Neural progenitor cell (in vitro differentiated cells): ENCODE data around the gene GATD1. TPM values are rescaled to one million over a fixed set of nuclear protein-coding genes. Genes with fewer than 3 reads are reported as not detected.

ENCODE experiments used
- DNase-seq: peaks from one replicate; pipeline ENCODE4 v3.0.0-alpha.2; 2016; ENCODE audit warnings: low spot score
- H2AFZ ChIP-seq: fragments of 200-600 bp; sonication (generic); replicated peaks from 2 replicates; pipeline ENCODE4 v1.6.1; 2016; ENCODE audit warnings: antibody characterized with exemption
- H3F3A ChIP-seq: fragments of 200-600 bp; sonication (generic); 2 replicates; pipeline ENCODE4 v1.6.1; 2016; ENCODE audit warnings: antibody characterized with exemption, low read depth
- H3K27ac ChIP-seq: fragments of 200-600 bp; sonication (generic); 2 replicates; pipeline ENCODE4 v1.5.1; 2016; ENCODE audit warnings: mild to moderate bottlenecking
- H3K27me3 ChIP-seq: fragments of 200-600 bp; sonication (generic); 2 replicates; pipeline ENCODE4 v1.6.1; 2016; ENCODE audit warnings: mild to moderate bottlenecking, moderate library complexity
- H3K36me3 ChIP-seq: fragments of 200-600 bp; sonication (generic); 2 replicates; pipeline ENCODE4 v1.5.1; 2016
- H3K4me1 ChIP-seq: fragments of 200-600 bp; sonication (generic); 2 replicates; pipeline ENCODE4 v1.6.1; 2016; ENCODE audit warnings: mixed run types
- H3K4me2 ChIP-seq: fragments of 200-600 bp; sonication (generic); 2 replicates; pipeline ENCODE4 v1.6.1; 2016
- H3K4me3 ChIP-seq: fragments of 200-600 bp; sonication (generic); 2 replicates; pipeline ENCODE4 v1.5.1; 2016
- H3K79me2 ChIP-seq: fragments of 200-600 bp; sonication (generic); 2 replicates; pipeline ENCODE4 v1.6.1; 2016; ENCODE audit warnings: low read depth
- H3K9ac ChIP-seq: fragments of 200-600 bp; sonication (generic); 2 replicates; pipeline ENCODE4 v1.6.1; 2016
- H3K9me3 ChIP-seq: fragments of 200-600 bp; sonication (generic); 2 replicates; pipeline ENCODE4 v1.5.1; 2016; ENCODE audit warnings: low read depth
- H4K20me1 ChIP-seq: fragments of 200-600 bp; sonication (generic); 2 replicates; pipeline ENCODE4 v1.6.1; 2016; ENCODE audit warnings: low read depth
- H3K27ac Mint-ChIP-seq: 3 replicates; pipeline ENCODE4 v1.8.0; 2021; ENCODE audit warnings: mixed read lengths
- H3K27me3 Mint-ChIP-seq: 2 replicates; pipeline ENCODE4 v1.8.0; 2022; ENCODE audit warnings: low read depth, mild to moderate bottlenecking, inconsistent platforms, moderate library complexity, mixed read lengths; ENCODE audit not compliant: insufficient read depth
- H3K36me3 Mint-ChIP-seq: 3 replicates; pipeline ENCODE4 v1.8.0; 2021; ENCODE audit warnings: mixed read lengths
- H3K4me1 Mint-ChIP-seq: 3 replicates; pipeline ENCODE4 v1.8.0; 2021; ENCODE audit warnings: mixed read lengths
- H3K4me3 Mint-ChIP-seq: 3 replicates; pipeline ENCODE4 v1.8.0; 2021; ENCODE audit warnings: mild to moderate bottlenecking, moderate library complexity, mixed read lengths
- H3K9me3 Mint-ChIP-seq: 3 replicates; pipeline ENCODE4 v1.8.0; 2020; ENCODE audit warnings: mixed read lengths
- CTCF ChIP-seq: fragments of 200-600 bp; sonication (generic); IDR thresholded peaks from 2 replicates; pipeline ENCODE4 v1.5.1; 2017; ENCODE audit warnings: antibody characterized with exemption, mild to moderate bottlenecking
- EZH2 ChIP-seq: fragments of 200-600 bp; sonication (generic); IDR thresholded peaks from 2 replicates; pipeline ENCODE4 v1.6.1; 2017; ENCODE audit warnings: antibody characterized with exemption, mild to moderate bottlenecking, moderate library complexity
- EZH2phosphoT487 ChIP-seq: fragments of 200-600 bp; sonication (generic); IDR thresholded peaks from 2 replicates; pipeline ENCODE4 v1.6.1; 2017; ENCODE audit warnings: antibody characterized with exemption
- total RNA-seq: library from RNA; depleted of rRNA; stranded (reverse); fragments of >200 nt; gene quantifications from 2 replicates; pipeline ENCODE4 v1.2.3, GENCODE V29; 2015; ENCODE audit warnings: low replicate concordance

GATD1 gene
- total RNA-seq, 1 donor from 2014 or later, result 24.1 TPM

GRCh38 chr11:772429-773390 is 4.6 kb downstream of the GATD1 start:
- no peak overlapping the region for H3K27ac ChIP-seq
- H3K4me2 ChIP-seq, result no peak overlapping the region
- no peak overlapping the region for H2AFZ ChIP-seq
- no peak for TF ChIP-seq EZH2
- no peak for TF ChIP-seq EZH2phosphoT487
- no peak for TF ChIP-seq CTCF
- peak overlapping the region; percentile 22 for H3K9ac ChIP-seq
- Mint-ChIP-seq H3K9me3 (no peaks in the 10 kb centered on the region), H3K27ac (no peak overlapping the region), H3K36me3 (peaks cover 2% of the 10 kb centered on the region), H3K4me3 (no peak overlapping the region), H3K4me1 (peaks cover 11% of the 10 kb centered on the region), H3K27me3 (no peaks in the 10 kb centered on the region)
- H3F3A ChIP-seq, result peaks cover 7% of the 10 kb centered on the region
- no peaks in the 10 kb centered on the region for H3K9me3 ChIP-seq
- H3K27me3 ChIP-seq, result no peaks in the 10 kb centered on the region
- peaks cover 41% of the 10 kb centered on the region for H3K79me2 ChIP-seq
- no peak overlapping the region for H3K4me3 ChIP-seq
- peaks cover 16% of the 10 kb centered on the region for H3K4me1 ChIP-seq
- H3K36me3 ChIP-seq, result no peaks in the 10 kb centered on the region
- peak; percentile 2 for DNase-seq
- peaks cover 62% of the 10 kb centered on the region for H4K20me1 ChIP-seq

GRCh38 chr11:771617-772204 is 5.6 kb downstream of the GATD1 start:
- Mint-ChIP-seq H3K36me3 (peaks cover 5% of the 10 kb centered on the region), H3K9me3 (no peaks in the 10 kb centered on the region), H3K27me3 (no peaks in the 10 kb centered on the region), H3K27ac (no peak overlapping the region), H3K4me1 (peaks cover 11% of the 10 kb centered on the region), H3K4me3 (no peak overlapping the region)
- Histone ChIP-seq H2AFZ (no peak overlapping the region), H3K9ac (no peak overlapping the region), H3K4me1 (peaks cover 16% of the 10 kb centered on the region), H3K4me2 (no peak overlapping the region), H3K27ac (peak overlapping the region; percentile 53), H3K36me3 (no peaks in the 10 kb centered on the region), H3K27me3 (no peaks in the 10 kb centered on the region), H4K20me1 (peaks cover 66% of the 10 kb centered on the region), H3K79me2 (peaks cover 37% of the 10 kb centered on the region), H3K9me3 (no peaks in the 10 kb centered on the region), H3K4me3 (no peak overlapping the region), H3F3A (peaks cover 8% of the 10 kb centered on the region)
- peak; percentile 6 for DNase-seq
- TF ChIP-seq EZH2phosphoT487, result no peak
- TF ChIP-seq EZH2, result no peak
- no peak for TF ChIP-seq CTCF

- Histone ChIP-seq H4K20me1 (peaks cover 59% of the 10 kb centered on the region), H3K4me2 (no peak overlapping the region), H3K27ac (no peak overlapping the region), H3K9me3 (no peaks in the 10 kb centered on the region), H2AFZ (no peak overlapping the region), H3K27me3 (no peaks in the 10 kb centered on the region), H3K79me2 (peaks cover 29% of the 10 kb centered on the region), H3K4me1 (peaks cover 9% of the 10 kb centered on the region), H3K9ac (no peak overlapping the region), H3K4me3 (no peak overlapping the region), H3K36me3 (no peaks in the 10 kb centered on the region), H3F3A (peaks cover 6% of the 10 kb centered on the region)
- no peak overlapping the region for H3K4me3 Mint-ChIP-seq
- H3K36me3 Mint-ChIP-seq, result peaks cover 9% of the 10 kb centered on the region
- no peak overlapping the region for H3K27ac Mint-ChIP-seq
- H3K9me3 Mint-ChIP-seq, result no peaks in the 10 kb centered on the region
- peaks cover 5% of the 10 kb centered on the region for H3K4me1 Mint-ChIP-seq
- DNase-seq, result peak; percentile 1
- no peaks in the 10 kb centered on the region for H3K27me3 Mint-ChIP-seq
- no peak for TF ChIP-seq CTCF
- TF ChIP-seq EZH2, result no peak
- TF ChIP-seq EZH2phosphoT487, result no peak
Observed at GRCh38 chr11:770642-771616, 6.4 kb downstream of the GATD1 start.
